Measurements from ENCODE around the gene ACTR3. TPM values are rescaled to one million over a fixed set of nuclear protein-coding genes. Genes with fewer than 3 reads are reported as not detected.
"Not testable (repeated sequence)": the region's sequence is repeated elsewhere in the genome, so short reads cannot be mapped to it uniquely, and the experiment has no call there.

ACTR3 gene
- total RNA-seq, 1 donor from 2014 or later, result 128 TPM

GRCh38 chr2:113905886-113906285, 16.0 kb downstream of the ACTR3 start:
- DNase-seq, result no peak

GRCh38 chr2:113906647-113907046, 16.8 kb downstream of the ACTR3 start:
- DNase-seq, result no peak

GRCh38 chr2:113907297-113907696, 17.4 kb downstream of the ACTR3 start:
- DNase-seq, result no peak

- DNase-seq, result no peak
These were observed 20.3 kb downstream of the ACTR3 start for GRCh38 chr2:113910110-113910717.

- DNase-seq, result no peak
These were observed 21.2 kb downstream of the ACTR3 start for GRCh38 chr2:113910967-113911678.

- DNase-seq, result no peak
These were observed 25.4 kb downstream of the ACTR3 start for GRCh38 chr2:113915082-113915819.

GRCh38 chr2:113918229-113918628, 28.3 kb downstream of the ACTR3 start:
- DNase-seq, result no peak

- DNase-seq, result no peak
These were observed 31.1 kb downstream of the ACTR3 start for GRCh38 chr2:113920996-113921395.

- DNase-seq, result no peak
These were observed 32.4 kb downstream of the ACTR3 start for GRCh38 chr2:113922335-113922734.

GRCh38 chr2:113922784-113923183, 32.9 kb downstream of the ACTR3 start:
- no peak for DNase-seq

- no peak for DNase-seq
These were observed 36.0 kb downstream of the ACTR3 start for GRCh38 chr2:113925884-113926283.

- DNase-seq, result no peak
These were observed 36.4 kb downstream of the ACTR3 start for GRCh38 chr2:113926314-113926713.

GRCh38 chr2:113930448-113930847, 40.6 kb downstream of the ACTR3 start:
- no peak for DNase-seq

GRCh38 chr2:113937501-113937900, 47.6 kb downstream of the ACTR3 start:
- DNase-seq, result no peak

GRCh38 chr2:113940891-113941290, 51.0 kb downstream of the ACTR3 start:
- no peak for DNase-seq

GRCh38 chr2:113945784-113946183, 55.9 kb downstream of the ACTR3 start:
- DNase-seq, result not testable (repeated sequence)

- DNase-seq, result not testable (repeated sequence)
These were observed 61.0 kb downstream of the ACTR3 start for GRCh38 chr2:113950906-113951305.

- DNase-seq, result no peak
These were observed 71.1 kb downstream of the ACTR3 start for GRCh38 chr2:113961000-113961399.

- no peak for DNase-seq
These were observed 73.0 kb downstream of the ACTR3 start for GRCh38 chr2:113962692-113963480.

GRCh38 chr2:113963965-113964364, 74.1 kb downstream of the ACTR3 start:
- no peak for DNase-seq

GRCh38 chr2:113964436-113964835, 74.5 kb downstream of the ACTR3 start:
- no peak for DNase-seq

- DNase-seq, result no peak
These were observed 75.3 kb downstream of the ACTR3 start for GRCh38 chr2:113965228-113965627.

- peak; percentile 29 for DNase-seq
These were observed 75.8 kb downstream of the ACTR3 start for GRCh38 chr2:113965644-113966043.
